Prostate gland (tissue), 2 donors: Measurements from ENCODE around the gene CABLES1.

ENCODE experiments used
- CTCF ChIP-seq, 4 experiments: fragments of 200-600 bp in 2 of 4; fragments of 450-650 bp in 2 of 4; sonication (generic) in 2 of 4; IDR thresholded peaks; 1 replicate in 3 of 4; 2 replicates in 1 of 4; pipeline ENCODE4 v1.5.1; 2016 to 2019; ENCODE audit warnings: antibody characterized with exemption in 4 of 4, mild to moderate bottlenecking in 2 of 4, moderate library complexity in 2 of 4
- POLR2AphosphoS5 ChIP-seq: sonication (generic); formaldehyde crosslinking; IDR thresholded peaks from one replicate; pipeline ENCODE4 v1.6.1; 2017; ENCODE audit warnings: antibody characterized with exemption

GRCh38 chr18:23178661-23179081 is 43.4 kb downstream of the CABLES1 start:
- no peak for TF ChIP-seq CTCF (IDR thresholded peaks at IDR 0.05)
- TF ChIP-seq POLR2AphosphoS5: no peak
